Measurements from ENCODE around the gene CAPZA1.

Gene CAPZA1

DNA sequence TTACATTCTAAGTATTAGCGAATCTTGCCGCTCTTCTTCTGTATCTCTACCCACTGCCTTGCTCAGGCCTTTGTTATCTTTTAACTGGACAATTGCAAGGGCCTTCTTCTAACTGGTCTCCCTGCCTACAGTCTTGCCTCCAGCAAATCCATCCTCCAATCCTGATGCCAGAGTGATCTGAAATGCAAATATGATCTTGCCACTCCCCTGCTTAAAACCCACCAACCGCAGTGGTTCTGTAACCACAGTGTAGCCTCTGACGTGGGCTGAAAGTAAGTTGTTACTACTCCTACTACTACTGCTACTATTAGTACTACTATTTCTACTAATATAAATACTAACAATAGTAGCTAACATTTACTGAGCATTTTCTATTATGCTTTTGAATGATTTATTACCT, 67.2 kb downstream of the CAPZA1 start:
- TF ChIP-seq, protein P1, sequence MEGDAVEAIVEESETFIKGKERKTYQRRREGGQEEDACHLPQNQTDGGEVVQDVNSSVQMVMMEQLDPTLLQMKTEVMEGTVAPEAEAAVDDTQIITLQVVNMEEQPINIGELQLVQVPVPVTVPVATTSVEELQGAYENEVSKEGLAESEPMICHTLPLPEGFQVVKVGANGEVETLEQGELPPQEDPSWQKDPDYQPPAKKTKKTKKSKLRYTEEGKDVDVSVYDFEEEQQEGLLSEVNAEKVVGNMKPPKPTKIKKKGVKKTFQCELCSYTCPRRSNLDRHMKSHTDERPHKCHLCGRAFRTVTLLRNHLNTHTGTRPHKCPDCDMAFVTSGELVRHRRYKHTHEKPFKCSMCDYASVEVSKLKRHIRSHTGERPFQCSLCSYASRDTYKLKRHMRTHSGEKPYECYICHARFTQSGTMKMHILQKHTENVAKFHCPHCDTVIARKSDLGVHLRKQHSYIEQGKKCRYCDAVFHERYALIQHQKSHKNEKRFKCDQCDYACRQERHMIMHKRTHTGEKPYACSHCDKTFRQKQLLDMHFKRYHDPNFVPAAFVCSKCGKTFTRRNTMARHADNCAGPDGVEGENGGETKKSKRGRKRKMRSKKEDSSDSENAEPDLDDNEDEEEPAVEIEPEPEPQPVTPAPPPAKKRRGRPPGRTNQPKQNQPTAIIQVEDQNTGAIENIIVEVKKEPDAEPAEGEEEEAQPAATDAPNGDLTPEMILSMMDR (IDR thresholded peaks at IDR 0.05; ENCODE audit: control insufficient read depth, extremely low read depth, insufficient read depth), result no peak
- DNase-seq (ENCODE audit: low read depth), result no peak
- no peak overlapping the region for H3K4me3 ChIP-seq (ENCODE audit: low read depth, low read length)

DNA sequence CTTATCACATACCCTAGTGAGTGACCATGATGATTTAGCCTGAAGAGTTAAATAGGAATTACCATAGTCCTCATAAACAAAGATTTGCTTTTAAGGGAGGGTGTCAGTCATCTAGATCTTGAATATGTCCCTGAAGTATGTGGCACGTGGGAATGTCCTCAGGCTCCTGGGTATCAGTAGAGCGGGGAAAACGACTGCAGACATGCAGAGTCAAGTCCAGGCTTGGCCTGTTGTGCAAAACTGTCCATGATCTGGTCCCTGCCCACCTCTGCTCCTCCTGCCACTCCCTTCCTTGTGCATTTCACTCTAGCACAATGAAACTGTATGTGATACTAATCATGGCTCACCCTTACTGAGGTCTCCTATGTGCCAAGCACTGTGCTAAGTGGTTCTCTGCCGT, 67.7 kb downstream of the CAPZA1 start:
- H3K4me3 ChIP-seq (ENCODE audit: low read depth, low read length), result no peak overlapping the region
- no peak for DNase-seq (ENCODE audit: low read depth)
- TF ChIP-seq, protein P1 (IDR thresholded peaks at IDR 0.05; ENCODE audit: control insufficient read depth, extremely low read depth, insufficient read depth), result no peak

DNA sequence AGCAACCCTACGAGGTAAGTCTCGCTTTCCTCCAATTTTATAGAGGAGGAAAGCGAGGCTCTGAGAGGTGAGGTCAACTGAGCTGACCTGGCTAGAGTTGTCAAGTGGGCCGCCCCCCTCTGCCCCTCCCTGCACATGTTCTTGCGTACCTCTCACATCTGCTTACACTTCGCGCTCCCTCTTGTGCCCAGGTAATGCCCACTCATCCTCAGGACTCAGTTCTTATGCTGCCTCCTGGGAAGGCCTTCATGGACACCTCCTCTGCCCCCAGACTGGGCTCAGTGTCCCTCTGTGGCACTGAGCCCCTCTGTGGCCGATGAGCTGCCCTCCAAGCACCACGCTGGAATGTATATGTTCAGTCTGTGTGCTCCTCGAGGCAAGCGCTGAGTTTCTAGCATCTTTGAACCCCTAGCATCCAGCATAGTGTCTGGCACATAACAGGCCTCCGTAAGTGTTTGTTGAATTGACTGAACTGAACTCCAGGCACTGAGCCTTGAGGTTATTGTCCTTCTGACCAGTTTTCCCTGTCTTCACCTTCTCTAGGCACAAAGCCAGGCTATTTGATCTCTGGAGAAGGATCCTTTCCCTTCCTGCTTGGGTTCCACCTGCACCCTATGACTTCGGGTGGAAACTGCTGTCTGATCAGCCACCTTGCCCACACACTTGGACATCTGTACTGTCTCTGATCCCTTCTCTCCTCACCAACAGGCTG, 68.3 kb downstream of the CAPZA1 start:
- DNase-seq (ENCODE audit: low read depth), result peak; percentile 85
- TF ChIP-seq, protein P1 (IDR thresholded peaks at IDR 0.05; ENCODE audit: control insufficient read depth, extremely low read depth, insufficient read depth), result no peak
- no peak overlapping the region for H3K4me3 ChIP-seq (ENCODE audit: low read depth, low read length)

DNA sequence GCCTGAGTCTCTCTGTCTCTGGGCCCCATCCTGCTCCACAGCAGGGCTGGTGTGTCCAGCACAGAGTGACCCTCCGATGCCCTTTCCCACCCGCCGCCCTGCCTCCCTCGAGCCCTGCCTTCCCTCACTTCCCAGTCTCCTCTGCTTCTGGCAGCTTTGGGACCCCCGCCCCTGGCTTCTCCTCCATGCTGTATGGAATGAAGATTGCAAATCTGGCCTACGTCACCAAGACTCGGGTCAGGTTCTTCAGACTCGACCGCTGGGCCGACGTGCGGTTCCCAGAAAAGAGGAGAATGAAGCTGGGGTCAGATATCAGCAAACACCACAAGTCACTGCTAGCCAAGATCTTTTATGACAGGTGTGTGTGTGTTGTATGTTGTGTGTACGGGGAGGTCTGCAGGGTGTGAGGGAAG, 69.2 kb downstream of the CAPZA1 start:
- TF ChIP-seq, protein P1 (IDR thresholded peaks at IDR 0.05; ENCODE audit: control insufficient read depth, extremely low read depth, insufficient read depth), result no peak
- H3K4me3 ChIP-seq (ENCODE audit: low read depth, low read length), result no peak overlapping the region
- DNase-seq (ENCODE audit: low read depth), result no peak

DNA sequence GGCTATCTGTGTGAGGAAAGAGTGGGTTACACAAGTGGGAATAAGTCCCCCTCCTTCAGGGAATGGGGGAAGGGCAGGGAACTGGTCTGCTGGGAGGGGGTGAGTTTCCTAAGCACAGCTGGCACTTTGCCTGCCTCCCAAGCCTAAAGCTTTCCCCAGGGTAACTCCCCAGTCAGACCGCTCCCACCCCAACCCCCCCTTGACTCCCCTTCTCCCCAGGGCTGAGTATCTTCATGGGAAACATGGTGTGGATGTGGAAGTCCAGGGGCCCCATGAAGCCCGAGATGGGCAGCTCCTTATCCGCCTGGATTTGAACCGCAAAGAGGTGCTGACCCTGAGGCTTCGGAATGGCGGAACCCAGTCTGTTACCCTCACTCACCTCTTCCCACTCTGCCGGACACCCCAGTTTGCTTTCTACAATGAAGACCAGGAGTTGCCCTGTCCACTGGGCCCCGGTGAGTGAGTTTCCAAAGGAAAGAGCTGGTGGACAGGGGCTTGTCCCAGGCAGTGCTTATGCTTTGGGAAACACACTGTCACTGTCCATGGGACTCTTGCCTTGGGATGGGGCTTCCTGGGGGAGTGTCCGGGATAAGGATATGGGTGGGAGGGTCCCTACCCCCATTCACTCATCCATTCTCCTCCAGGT, 69.7 kb downstream of the CAPZA1 start:
- H3K4me3 ChIP-seq (ENCODE audit: low read depth, low read length), result no peak overlapping the region
- no peak for DNase-seq (ENCODE audit: low read depth)
- TF ChIP-seq, protein P1 (IDR thresholded peaks at IDR 0.05; ENCODE audit: control insufficient read depth, extremely low read depth, insufficient read depth), result no peak

DNA sequence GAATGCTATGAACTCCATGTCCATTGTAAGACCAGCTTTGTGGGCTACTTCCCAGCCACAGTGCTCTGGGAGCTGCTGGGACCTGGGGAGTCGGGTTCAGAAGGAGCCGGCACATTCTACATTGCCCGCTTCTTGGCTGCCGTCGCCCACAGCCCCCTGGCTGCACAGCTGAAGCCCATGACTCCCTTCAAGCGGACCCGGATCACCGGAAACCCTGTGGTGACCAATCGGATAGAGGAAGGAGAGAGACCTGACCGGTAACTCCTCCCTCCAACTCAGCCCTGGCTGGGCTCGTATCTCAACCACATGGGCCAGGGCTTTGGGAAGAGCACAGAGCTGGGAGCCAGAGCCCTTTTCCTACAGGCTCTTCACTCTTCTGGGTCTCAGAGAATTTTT, 70.2 kb downstream of the CAPZA1 start:
- TF ChIP-seq, protein P1 (IDR thresholded peaks at IDR 0.05; ENCODE audit: control insufficient read depth, extremely low read depth, insufficient read depth), result no peak
- no peak for DNase-seq (ENCODE audit: low read depth)
- no peak overlapping the region for H3K4me3 ChIP-seq (ENCODE audit: low read depth, low read length)

All from LNCaP clone FGC (cell line).